Endothelial cell (in vitro differentiated cells): ENCODE measurements around the gene KDM4C. TPM values are rescaled to one million over a fixed set of nuclear protein-coding genes. Genes with fewer than 3 reads are reported as not detected.

ENCODE experiments used
- DNase-seq: peaks from one replicate; pipeline ENCODE4 v3.0.0; 2021; ENCODE audit warnings: low spot score
- H3K27ac Mint-ChIP-seq: one replicate; pipeline ENCODE4 v1.8.0; 2021; ENCODE audit warnings: mixed read lengths, inconsistent platforms; ENCODE audit not compliant: unreplicated experiment
- H3K27me3 Mint-ChIP-seq: one replicate; pipeline ENCODE4 v1.8.0; 2021; ENCODE audit warnings: mild to moderate bottlenecking, moderate library complexity, mixed read lengths, inconsistent platforms; ENCODE audit not compliant: unreplicated experiment
- H3K36me3 Mint-ChIP-seq: one replicate; pipeline ENCODE4 v1.8.0; 2021; ENCODE audit warnings: mild to moderate bottlenecking, low read depth, mixed read lengths, inconsistent platforms; ENCODE audit not compliant: unreplicated experiment
- H3K4me1 Mint-ChIP-seq: one replicate; pipeline ENCODE4 v1.8.0; 2021; ENCODE audit warnings: mild to moderate bottlenecking, mixed read lengths, inconsistent platforms; ENCODE audit not compliant: unreplicated experiment
- H3K4me3 Mint-ChIP-seq: one replicate; pipeline ENCODE4 v1.8.0; 2021; ENCODE audit warnings: mild to moderate bottlenecking, mixed read lengths, inconsistent platforms; ENCODE audit not compliant: unreplicated experiment
- H3K9me3 Mint-ChIP-seq: one replicate; pipeline ENCODE4 v1.8.0; 2021; ENCODE audit warnings: mixed read lengths, inconsistent platforms; ENCODE audit not compliant: unreplicated experiment
- CTCF ChIP-seq: fragments of 200-600 bp; sonication (generic); IDR thresholded peaks from one replicate; pipeline ENCODE4 v1.5.0; 2021; ENCODE audit warnings: antibody characterized with exemption; ENCODE audit not compliant: unreplicated experiment
- total RNA-seq: library from RNA; stranded (reverse); fragmentation: NEBNext Ultra II Directional; extraction: Animal tissue kit (Norgen Biotek cat#: 25700); gene quantifications from one replicate; pipeline ENCODE4 v1.2.1, GENCODE V29; 2021; ENCODE audit not compliant: unreplicated experiment

KDM4C gene
- total RNA-seq, 1 donor from 2014 or later: 21.0 TPM

- Mint-ChIP-seq H3K27me3 (peaks cover 4% of the 10 kb centered on the region), H3K4me1 (no peaks in the 10 kb centered on the region), H3K4me3 (no peak overlapping the region), H3K36me3 (peaks cover 3% of the 10 kb centered on the region), H3K27ac (no peak overlapping the region), H3K9me3 (no peaks in the 10 kb centered on the region)
- TF ChIP-seq CTCF: no peak
- no peak for DNase-seq
Observed at GRCh38 chr9:7033076-7034045, 275.6 kb downstream of the KDM4C start.

GRCh38 chr9:7037176-7037575 lies 279.4 kb downstream of the KDM4C start:
- no peak for TF ChIP-seq CTCF
- Mint-ChIP-seq H3K27me3 (peaks cover 4% of the 10 kb centered on the region), H3K4me3 (no peak overlapping the region), H3K4me1 (no peaks in the 10 kb centered on the region), H3K36me3 (no peaks in the 10 kb centered on the region), H3K9me3 (no peaks in the 10 kb centered on the region), H3K27ac (no peak overlapping the region)
- DNase-seq: no peak

GRCh38 chr9:7042124-7042523 lies 284.4 kb downstream of the KDM4C start:
- DNase-seq: no peak
- Mint-ChIP-seq H3K27me3 (peaks cover 2% of the 10 kb centered on the region), H3K36me3 (no peaks in the 10 kb centered on the region), H3K27ac (no peak overlapping the region), H3K4me1 (no peaks in the 10 kb centered on the region), H3K4me3 (no peak overlapping the region), H3K9me3 (no peaks in the 10 kb centered on the region)
- TF ChIP-seq CTCF: no peak

GRCh38 chr9:7045361-7045760 lies 287.6 kb downstream of the KDM4C start:
- no peak for DNase-seq
- Mint-ChIP-seq H3K36me3 (no peaks in the 10 kb centered on the region), H3K4me1 (no peaks in the 10 kb centered on the region), H3K27me3 (peaks cover 2% of the 10 kb centered on the region), H3K27ac (no peak overlapping the region), H3K4me3 (no peak overlapping the region), H3K9me3 (no peaks in the 10 kb centered on the region)
- TF ChIP-seq CTCF: no peak

GRCh38 chr9:7051711-7052110 lies 293.9 kb downstream of the KDM4C start:
- Mint-ChIP-seq H3K4me1 (peaks cover 10% of the 10 kb centered on the region), H3K36me3 (no peaks in the 10 kb centered on the region), H3K9me3 (no peaks in the 10 kb centered on the region), H3K27me3 (no peaks in the 10 kb centered on the region), H3K27ac (no peak overlapping the region), H3K4me3 (no peak overlapping the region)
- no peak for TF ChIP-seq CTCF
- DNase-seq: no peak
